ENCODE data around the gene ILF2. TPM values are rescaled to one million over a fixed set of nuclear protein-coding genes. Genes with fewer than 3 reads are reported as not detected.
A peak's percentile ranks its signal among the peaks of the same experiment; 100 is the strongest.
"Not testable (repeated sequence)": the region's sequence is repeated elsewhere in the genome, so short reads cannot be mapped to it uniquely, and the experiment has no call there.

Gene ILF2
- total RNA-seq (2014; rRNA removed; shearing (Covaris generic)), result 294 and 315 TPM in 2 replicates
- polyA plus RNA-seq (2014; cell fraction: nucleus; rRNA removed), result 253 and 255 TPM in 2 replicates

GRCh38 chr1:153670859-153671627, at the start of gene ILF2:
Gene ILF2, minus strand, starts transcription at chr1:153670993. Its CDS starts 71 bp downstream, at chr1:153670922.
- peak; percentile 100 for DNase-seq (ENCODE audit: extremely low read depth, low read depth)

- DNase-seq (ENCODE audit: extremely low read depth, low read depth), result no peak
These were observed 46.5 kb upstream of the ILF2 start for GRCh38 chr1:153717330-153717729.

DNA sequence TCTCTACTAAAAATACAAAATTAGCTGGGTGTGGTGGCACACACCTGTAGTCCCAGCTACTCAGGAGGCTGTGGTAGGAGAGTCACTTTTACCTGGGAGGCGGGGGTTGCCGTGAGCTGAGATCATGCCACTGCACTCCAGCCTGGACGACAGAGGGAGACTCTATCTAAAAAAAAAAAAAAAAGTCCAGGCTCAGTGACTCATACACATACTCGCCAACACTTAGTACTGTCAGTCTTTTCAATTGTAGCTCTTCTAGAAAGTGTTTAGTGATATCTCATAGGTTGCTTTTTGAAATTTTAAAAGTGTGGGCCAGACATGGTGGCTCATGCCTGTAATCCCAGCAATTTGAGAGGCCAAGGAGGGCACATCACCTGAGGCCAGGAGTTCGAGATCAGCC, 45.4 kb upstream of the ILF2 start:
- not testable (repeated sequence) for DNase-seq (ENCODE audit: extremely low read depth, low read depth)

DNA sequence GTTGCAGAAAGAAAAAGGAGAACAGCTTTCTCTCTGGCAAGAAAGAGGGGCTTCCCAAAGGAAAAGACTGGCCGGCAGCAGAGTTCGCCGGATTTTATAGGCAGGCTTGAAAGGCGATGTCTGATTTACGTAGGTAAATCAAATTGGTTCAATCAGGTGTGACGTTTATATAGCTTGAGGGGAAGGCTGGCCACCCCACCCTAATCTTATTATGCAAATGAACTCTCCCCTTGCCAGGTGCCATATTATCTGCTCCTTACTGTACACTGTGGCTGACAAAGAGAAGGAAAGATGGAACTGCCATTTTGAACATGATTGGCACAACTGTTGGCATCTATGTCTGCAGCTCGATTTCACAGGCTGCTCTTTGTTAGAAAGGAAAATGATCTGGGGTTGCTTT, 40.2 kb upstream of the ILF2 start:
- DNase-seq (ENCODE audit: extremely low read depth, low read depth), result no peak

DNA sequence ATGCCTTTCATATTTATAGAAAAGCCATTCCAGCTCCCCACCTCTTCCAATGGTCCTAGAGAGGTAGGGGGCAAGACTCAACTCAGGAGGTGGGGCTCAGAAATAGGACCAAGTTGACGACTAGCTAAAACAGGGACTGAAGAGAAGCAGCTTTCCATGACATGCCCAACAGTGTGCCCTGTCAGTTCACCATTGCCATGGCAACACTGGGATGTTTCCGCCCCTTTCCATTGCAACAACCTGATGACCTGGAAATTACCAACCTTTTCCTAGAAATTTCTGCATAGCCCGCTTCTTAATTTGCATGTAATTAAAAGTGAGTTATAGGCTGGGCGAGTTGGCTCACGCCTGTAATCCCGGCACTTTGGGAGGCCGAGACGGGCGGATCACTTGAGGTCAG, 34.7 kb upstream of the ILF2 start:
- no peak for DNase-seq (ENCODE audit: extremely low read depth, low read depth)

- no peak for DNase-seq (ENCODE audit: extremely low read depth, low read depth)
These were observed 29.0 kb upstream of the ILF2 start for GRCh38 chr1:153699768-153700167.

DNA sequence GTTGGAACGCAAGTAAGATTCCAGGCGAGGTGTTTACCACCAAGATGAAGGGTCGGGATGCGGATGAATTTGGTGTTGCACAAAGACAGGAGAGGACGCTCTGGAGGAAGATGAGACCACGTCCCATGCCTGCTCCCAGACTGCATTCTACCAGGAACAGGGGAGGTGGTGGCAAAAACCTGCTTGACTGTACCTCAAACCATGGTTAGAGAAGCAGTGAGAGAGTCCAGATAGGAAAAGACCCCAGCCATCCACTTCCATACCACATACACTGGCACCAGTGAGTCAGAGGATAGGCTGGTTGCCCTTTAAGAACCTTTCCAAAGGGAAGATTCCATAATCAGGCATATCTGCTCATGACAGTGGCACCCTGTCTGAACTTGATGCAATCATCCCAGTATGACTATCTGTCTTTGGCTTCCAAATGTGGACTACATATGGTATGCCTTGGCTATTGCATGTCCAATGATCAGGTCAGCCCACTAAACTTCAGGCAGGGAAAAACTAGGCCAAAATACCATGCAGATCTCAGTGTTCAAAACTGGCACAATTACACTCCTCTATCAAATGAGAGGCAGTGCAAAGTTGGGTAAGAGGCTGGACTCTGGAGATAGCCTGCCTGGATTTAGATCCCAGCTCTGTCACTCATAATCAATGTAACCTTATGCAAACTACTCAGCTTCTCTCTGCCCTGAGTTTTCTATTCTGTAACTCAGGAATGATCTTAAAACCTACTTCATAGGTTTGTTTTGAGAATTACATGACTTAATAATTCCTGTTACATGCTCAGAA, 28.3 kb upstream of the ILF2 start:
- no peak for DNase-seq (ENCODE audit: extremely low read depth, low read depth)

DNA sequence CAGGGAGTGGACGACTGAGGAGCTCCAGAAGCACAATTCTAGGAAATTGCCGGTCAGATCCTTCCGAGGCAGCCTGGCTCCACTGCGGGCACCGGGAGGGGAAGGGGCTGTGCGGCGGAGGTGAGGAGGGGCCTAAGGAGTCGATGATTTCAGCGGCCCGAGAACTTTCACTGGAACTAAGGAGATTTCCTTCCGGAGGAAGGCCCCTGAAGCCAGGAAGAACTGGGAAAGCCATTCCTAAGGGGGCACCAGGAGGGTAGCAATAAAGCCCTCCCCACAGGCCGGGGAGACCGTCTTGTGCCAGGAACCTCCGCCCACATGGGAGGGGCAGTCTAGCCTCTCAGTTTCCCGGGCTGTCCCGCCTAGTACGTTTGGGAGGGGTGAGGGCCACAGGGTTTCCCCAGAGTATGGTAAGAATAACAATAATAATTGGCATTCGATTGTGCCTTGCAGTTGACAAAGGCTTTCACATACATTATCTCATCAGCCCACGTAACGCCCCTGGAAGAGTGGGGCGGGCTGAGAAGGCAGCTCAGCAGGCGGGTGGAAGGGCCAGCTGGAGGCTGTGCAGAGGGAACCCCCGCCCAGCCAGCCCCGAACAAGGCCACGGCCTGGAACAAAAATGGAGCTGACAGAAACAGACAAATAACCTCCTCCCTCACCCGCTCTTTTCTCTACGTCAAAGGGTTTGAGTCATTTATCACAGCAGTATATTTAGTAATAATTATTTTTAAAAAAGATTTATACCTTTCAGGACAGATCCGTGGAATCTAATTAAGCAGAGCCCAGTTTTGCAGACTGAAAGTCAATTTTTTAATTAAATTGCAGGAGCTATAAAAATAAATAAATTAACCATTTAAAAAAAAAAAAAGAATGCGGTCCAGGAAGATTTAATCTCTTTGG, 27.5 kb upstream of the ILF2 start:
- no peak for DNase-seq (ENCODE audit: extremely low read depth, low read depth)

- no peak for DNase-seq (ENCODE audit: extremely low read depth, low read depth)
These were observed 26.6 kb upstream of the ILF2 start for GRCh38 chr1:153697191-153698019.

- DNase-seq (ENCODE audit: extremely low read depth, low read depth), result no peak
These were observed 25.9 kb upstream of the ILF2 start for GRCh38 chr1:153696741-153697140.

DNA sequence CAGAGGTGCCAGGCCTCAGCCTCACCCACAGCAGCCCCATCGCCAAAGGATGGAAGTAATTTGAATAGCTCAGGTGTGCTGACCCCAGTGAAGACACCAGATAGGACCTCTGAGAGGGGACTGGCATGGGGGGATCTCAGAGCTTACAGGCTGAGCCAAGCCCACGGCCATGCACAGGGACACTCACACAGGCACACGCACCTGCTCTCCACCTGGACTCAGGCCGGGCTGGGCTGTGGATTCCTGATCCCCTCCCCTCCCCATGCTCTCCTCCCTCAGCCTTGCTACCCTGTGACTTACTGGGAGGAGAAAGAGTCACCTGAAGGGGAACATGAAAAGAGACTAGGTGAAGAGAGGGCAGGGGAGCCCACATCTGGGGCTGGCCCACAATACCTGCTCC, 22.7 kb upstream of the ILF2 start:
- no peak for DNase-seq (ENCODE audit: extremely low read depth, low read depth)

- no peak for DNase-seq (ENCODE audit: extremely low read depth, low read depth)
These were observed 18.0 kb upstream of the ILF2 start for GRCh38 chr1:153688736-153689328.

GRCh38 chr1:153688276-153688675, 17.5 kb upstream of the ILF2 start:
- no peak for DNase-seq (ENCODE audit: extremely low read depth, low read depth)

GRCh38 chr1:153687346-153688125, 16.7 kb upstream of the ILF2 start:
- no peak for DNase-seq (ENCODE audit: extremely low read depth, low read depth)

GRCh38 chr1:153685544-153686340, 14.9 kb upstream of the ILF2 start:
- no peak for DNase-seq (ENCODE audit: extremely low read depth, low read depth)

- DNase-seq (ENCODE audit: extremely low read depth, low read depth), result no peak
These were observed 14.1 kb upstream of the ILF2 start for GRCh38 chr1:153684892-153685291.

DNA sequence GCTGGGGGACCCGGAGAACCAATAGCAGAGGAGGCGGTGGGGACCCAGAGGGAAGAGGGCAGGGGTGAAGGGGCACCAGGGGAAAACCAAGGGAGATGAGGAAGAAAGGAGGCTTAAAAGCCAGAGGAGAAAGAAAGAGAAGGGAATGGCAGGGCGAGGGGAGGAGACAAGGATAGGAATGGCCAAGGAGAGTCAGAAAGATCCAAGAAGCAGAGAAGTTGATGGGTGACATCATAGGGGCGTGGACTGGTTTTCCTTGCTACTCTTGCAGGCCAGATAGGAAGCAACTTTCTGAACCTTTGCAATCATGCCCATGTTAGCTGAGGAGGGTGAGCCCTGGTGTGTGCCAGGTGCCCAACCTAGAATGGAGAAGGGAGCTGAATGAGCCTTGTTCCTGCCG, 13.1 kb upstream of the ILF2 start:
- DNase-seq (ENCODE audit: extremely low read depth, low read depth), result no peak

DNA sequence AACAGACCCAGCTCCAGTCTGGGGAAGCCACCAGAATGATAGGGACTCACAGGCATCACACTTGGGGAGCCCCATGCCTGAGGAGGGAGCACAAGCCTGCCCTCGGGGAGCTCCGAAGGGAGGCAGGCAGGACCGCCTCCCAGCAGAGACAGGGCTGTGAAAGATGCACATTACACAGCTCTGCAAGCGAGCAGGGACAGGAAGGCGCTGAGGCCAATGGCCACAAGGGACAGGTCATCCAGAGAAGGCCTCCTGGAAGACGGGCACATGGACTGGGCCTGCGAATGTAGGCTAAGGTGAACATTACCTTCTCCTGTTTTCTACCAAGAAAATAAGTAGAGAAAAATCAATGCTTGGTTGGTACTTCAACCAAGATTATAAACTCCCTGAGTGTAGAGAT, 11.9 kb upstream of the ILF2 start:
- DNase-seq (ENCODE audit: extremely low read depth, low read depth), result no peak
